Activated T-cell treated with anti-CD3 and anti-CD28 coated beads for 24 hours (primary cell): ENCODE data around the gene LEMD2.
"Not testable (repeated sequence)": the region's sequence is repeated elsewhere in the genome, so short reads cannot be mapped to it uniquely, and the experiment has no call there.

Experiments
- DNase-seq: peaks from one replicate; pipeline ENCODE4 v3.0.0-alpha.2; 2020; ENCODE audit warnings: low read depth

The LEMD2 gene

DNA sequence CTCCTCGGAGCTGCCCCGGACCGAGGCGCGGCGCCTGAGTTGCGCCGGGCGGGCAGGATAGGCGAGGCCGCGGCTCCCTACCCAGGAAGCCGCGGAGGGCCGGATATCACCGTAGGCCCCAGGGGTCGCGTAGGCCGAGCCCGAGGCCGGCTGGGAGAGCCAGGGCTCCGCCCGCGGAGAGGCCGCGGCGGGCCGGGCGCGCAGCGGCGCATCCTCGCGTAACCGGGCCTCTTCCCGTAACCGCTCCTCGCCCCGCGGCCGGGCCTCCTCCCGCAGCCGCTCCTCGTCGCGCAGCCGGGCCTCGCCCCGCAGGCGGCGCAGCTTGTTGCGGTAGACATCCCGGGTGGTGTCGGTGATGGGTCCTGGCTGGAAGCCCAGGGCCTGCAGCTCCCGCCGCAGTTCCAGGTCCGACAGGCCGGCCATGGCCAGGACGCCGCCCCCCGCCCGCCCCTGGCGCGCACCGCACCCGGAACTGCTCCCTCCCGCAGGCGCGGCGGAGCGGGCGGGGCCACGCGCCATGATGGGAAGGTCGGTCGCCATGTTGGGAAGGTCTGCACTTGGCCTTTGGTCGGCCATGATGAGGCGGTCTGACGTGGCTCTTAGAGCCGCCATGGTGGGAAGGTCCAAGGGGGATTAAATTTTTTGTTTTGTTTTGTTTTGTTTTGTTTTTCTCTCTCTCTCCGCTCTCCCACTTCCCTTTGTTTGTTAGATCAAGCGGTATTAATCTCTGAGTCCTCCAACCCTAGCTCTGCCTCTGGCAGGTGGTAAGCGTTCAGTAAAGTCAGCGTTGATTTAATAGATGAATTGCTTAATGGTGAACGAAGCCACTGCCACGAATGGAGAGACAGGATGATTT lies at the start of gene LEMD2:
Gene LEMD2 (minus strand): TSS at position 437 of the 856 bp plus-strand sequence. CDS start 14 bp downstream, at position 423.
- peak; percentile 92 for DNase-seq

- no peak for DNase-seq
Measured at GRCh38 chr6:33837971-33838665, 49.2 kb upstream of the LEMD2 start.

DNA sequence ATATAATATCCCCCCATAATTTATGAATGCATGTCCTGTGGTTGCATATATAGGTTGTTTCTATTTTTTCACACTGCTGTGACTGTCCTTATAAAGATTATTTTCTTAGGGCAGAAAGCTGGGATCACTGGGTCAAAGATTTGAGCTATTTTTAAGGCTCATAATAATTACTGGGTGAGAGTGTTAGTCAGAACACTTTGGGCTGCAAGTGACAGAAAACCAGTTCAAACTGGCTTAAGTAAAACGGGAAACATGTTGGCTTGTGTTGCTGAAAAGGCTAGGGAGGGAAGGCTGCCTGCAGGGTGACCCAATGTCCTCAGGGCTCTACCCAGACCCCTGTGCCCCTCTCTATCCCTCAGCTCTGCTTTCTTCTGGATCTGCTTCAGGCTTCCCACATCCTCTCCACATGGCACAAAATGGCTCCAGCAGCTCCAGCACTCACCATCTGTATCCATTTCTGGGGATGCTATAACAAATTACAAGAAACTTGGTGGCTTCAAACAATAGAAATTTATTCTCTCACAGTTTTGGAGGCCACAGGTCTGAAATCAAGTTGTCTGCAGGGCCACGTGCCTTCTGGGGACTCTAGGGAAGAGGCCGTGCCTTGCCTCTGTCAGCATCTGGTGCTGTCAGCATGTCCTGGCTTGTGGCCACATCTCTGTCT lies 48.0 kb upstream of the LEMD2 start:
- DNase-seq: no peak

GRCh38 chr6:33834401-33835392 lies 45.8 kb upstream of the LEMD2 start:
- DNase-seq: no peak

DNA sequence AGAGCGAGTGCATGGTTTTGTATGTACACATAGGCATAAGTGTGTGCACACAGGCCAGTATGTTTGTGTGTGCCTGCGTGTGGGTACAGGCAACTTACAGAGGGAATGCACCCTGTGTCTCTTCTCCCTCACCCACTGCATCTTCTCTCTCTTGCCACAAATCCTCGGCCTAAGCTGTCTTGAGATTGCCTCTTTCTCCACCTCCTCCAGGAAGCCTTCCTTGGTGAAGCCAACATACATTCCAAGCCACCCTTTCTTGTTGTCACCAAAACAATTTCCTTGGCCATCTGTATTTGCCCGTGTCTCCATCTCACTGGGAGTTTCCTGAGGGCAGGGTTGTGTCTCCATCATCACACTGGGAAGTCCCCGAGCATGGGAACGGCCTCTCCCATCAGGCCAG lies 44.7 kb upstream of the LEMD2 start:
- no peak for DNase-seq

GRCh38 chr6:33832831-33833230 lies 43.9 kb upstream of the LEMD2 start:
- not testable (repeated sequence) for DNase-seq

DNA sequence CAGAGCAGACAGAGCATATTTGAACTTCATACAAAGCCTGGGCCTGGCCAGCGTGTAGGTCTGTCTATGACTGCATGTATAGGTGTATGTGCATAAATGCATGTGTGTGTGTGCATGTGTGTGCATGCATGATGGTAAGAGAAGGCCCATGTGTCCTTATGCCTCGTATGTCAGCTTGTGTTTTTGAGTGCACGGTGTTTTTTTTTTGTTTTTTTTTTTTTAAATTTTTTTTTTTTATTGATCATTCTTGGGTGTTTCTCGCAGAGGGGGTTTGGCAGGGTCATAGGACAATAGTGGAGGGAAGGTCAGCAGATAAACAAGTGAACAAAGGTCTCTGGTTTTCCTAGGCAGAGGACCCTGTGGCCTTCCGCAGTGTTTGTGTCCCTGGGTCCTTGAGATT lies 42.8 kb upstream of the LEMD2 start:
- DNase-seq: not testable (repeated sequence)

GRCh38 chr6:33830635-33831240 lies 41.8 kb upstream of the LEMD2 start:
- no peak for DNase-seq

DNA sequence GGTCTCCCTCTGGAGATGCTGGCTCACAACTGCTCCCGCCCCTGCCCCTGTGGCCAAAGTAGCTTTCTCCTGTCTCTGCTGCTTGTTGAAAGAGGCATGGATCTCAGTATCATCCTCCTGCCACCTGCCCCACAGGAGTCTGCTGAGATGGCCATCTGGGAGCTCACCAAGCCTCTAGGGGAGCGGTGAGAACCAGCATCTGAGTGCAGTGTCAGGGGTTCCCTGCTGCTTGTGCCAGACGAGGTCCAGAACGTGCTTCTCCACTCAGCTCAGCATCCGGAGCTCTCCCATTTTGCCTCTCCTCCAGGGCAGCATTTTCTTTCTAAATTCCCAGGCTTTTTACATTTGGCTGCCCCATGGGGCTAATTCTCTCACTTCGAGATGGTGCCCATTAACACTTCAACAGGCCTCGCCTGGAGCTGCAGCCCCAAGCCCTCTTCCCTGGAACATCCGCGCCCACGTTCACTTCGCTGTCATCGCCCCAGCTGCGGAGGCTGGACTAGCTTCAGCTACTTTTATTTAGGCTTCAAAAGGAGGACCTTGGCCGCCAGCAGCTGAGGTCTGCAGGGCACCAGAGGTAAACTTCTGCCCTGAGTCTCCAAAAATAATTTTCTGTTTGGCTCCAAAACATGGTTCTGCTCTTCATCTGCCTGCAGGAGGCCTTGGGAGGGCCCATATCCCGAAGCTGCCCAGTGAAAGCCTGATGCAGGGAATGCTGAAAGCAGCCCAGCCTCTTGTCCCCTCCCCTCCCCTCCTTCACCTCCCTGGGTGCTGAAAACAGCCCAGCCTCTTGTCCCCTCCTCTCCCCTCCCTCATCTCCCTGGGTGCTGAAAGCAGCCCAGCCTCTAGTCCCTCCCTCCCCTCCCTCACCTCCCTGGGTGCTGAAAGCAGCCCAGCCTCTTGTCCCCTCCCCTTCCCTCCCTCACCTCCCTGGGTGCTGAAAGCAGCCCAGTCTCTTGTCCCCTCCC lies 40.1 kb upstream of the LEMD2 start:
- no peak for DNase-seq

DNA sequence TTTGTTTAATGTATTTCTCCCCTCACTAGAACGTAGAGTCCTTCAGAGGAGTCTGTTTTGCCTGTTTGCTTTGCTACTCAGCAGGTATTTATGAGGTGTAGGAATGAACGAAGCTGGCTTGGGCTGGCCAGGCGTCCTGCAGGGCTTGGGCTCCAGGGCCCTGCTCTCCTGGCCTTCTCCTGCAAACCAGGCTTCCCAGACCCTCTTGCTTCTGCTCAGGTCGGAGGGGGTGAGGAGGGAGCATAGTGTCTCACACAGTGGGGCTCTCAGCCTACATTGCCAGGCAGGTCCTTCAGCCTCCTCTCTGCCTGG lies 39.5 kb upstream of the LEMD2 start:
- no peak for DNase-seq

DNA sequence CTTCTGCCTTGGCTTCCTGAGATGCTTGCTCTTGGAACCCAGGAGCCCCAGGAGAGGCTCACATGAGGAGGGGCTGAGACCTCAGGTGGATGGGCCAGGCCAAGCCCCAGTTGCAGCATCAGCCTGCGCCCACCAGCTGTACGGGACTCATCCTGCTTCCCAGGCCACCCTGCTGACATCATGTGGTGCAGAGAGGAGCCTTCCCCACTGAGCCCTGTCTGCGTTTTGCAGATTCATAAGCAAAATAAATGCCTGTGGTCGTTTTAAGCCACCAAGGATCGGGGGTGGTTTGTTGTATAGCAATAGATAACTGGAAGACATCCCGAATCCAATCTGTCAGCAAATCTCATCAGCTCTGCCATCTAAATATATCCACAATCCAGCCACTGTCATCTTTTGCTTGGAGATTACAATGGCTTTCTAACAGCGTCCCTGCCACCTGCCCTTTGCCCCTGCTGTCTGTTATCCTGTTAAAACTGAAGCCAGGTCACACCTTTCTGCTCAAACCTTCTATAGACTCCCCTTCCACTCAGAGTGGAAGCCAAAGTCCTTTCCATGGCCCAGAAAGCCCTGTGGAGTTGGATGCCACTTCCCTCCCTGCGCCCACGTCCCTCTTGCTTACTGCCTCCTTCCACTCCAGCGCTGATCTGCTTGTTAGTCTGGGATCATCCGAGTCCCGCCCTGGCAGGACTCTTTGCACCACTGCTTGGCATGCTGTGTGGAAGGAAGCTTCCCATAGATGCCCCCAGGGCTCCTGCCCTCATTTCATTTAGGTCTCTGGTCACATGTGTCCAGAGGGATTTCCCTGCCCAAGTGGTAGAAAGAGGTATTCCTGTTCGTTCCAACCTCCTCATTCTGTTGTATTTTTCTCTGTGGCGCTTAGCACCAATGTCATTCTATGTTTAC lies 38.9 kb upstream of the LEMD2 start:
- no peak for DNase-seq

GRCh38 chr6:33826537-33826936 lies 37.6 kb upstream of the LEMD2 start:
- DNase-seq: no peak

DNA sequence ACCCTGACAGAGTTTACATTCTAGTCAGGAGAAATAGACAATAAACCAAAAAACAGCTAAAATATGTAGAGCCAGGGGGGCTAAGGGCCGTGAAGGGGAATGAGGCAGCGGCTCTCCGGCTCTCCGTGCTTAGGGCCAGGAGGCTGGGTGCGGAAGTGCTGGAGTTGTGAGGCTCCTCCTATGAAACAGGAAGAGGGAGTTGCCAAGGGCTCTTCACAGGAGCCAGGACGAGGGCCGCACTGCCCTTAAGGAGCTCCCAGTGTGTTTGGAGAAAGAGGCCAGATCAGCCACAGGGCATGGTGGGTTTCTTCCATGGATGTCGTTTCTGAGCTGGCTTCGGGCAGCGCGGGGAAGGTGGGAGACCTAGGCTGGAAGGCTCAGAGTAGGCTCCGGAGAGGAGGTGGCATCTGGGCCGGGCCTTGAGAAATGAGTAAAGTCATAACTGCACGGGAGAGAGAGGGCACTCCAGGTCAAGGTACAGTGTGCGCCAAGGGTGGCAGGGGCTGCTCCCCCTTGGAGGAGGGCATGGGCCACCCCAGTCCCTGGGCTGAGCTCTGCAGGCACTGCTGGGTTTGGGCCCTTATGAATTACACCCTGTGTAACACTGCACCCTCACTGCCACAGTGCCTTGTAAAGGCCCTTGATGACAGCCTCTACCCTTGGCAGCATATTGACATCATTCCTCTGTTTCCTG lies 35.7 kb upstream of the LEMD2 start:
- DNase-seq: no peak

DNA sequence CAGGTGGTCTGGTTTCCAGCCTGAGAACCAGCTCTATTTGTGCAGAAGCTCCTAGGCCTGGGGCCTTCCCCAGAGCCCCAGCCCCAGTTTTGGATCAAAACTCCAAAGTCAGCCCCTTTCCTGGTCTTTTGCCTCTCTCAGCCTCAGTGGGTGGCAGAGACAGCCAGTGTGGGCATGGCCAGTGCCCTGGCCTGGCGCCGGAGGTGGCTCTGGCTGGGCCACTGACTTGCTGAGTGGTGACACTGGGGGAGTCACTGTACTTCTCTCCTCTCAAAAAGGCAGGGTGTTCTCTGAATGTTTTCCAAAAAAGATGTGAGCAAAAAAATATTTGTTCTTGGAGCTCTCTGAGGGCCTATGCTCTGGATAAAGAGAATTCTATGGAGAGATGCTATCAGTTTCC lies 34.9 kb upstream of the LEMD2 start:
- no peak for DNase-seq

DNA sequence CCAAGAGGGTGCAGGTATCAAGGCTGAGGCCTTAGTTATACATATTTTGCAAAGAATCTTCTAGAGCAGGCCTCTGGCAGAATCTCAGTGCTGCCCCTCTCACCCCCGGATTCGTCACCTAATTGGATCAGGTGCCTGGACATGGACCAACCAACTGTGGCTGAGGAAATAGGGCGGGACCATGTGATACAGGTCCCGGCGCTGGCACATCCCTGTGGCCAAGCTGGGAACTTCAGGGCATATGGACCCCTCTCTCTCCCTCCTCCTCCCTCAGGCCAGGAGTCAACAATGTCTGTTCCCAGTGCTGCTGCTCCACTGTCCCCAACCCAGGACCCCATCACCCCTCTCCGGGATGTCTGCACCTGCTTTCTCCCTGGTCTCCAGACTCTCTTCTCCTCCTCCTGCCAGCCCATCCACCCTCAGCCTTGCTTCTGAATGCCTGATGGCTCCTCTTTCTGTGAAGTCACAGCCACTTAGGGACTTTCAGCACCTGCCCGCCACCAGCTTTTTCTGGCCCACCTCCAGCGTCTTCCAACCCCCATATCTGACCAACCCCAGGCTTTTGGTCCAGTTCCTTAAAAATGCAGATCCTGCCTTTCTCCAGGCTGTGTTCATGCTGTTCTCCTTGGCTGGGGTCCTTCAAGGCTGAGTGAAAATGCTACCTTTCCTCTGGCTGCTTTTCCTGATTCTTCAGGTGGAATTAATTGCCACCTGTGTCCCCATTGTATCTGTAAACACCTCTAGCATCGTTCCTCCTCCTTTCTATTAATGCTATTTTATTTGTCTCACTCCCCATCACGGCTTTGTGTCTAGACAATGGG lies 33.9 kb upstream of the LEMD2 start:
- DNase-seq: no peak

GRCh38 chr6:33820784-33821520 lies 32.0 kb upstream of the LEMD2 start:
- DNase-seq: no peak

DNA sequence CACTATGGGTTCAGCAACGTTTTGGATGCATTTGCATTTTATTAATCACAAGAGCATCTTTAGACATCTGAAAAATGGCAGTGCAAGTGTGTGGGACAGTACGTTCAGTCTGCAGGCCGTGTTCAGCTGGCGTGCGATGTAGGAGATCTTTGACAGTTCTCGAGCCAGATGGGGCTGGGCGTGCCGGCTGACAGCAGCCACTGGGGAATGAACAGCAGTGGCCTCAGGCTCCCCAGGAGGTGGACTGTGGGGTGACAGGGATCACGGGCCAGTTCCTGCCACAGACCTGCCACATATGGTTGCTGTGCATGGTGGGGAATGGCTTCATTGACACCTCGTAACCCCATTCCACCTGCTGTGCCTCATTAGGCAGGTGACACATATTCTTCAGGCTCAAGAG lies 31.3 kb upstream of the LEMD2 start:
- DNase-seq: no peak
